ENCODE results near the gene PIGS.

The PIGS gene

DNA sequence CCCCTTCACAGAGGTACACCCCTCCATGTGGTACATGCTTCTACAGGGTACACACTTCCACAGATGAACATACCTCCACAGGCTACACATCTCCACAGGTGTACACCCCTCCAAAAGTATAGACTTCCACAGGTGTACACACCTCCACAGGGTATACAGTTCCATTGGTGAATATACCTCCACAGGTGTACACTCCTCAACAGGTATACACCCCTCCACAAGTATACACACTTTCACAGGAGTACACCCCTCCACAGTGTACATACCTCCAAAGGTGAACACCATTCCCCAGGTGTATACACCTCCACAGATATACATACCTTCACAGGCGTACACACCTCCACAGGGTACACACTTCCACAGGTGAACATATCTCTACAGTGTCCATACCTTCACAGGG lies 55.8 kb downstream of the PIGS start:
- no peak overlapping the region for H3K4me3 ChIP-seq
- DNase-seq (ENCODE audit: low spot score) = no peak

DNA sequence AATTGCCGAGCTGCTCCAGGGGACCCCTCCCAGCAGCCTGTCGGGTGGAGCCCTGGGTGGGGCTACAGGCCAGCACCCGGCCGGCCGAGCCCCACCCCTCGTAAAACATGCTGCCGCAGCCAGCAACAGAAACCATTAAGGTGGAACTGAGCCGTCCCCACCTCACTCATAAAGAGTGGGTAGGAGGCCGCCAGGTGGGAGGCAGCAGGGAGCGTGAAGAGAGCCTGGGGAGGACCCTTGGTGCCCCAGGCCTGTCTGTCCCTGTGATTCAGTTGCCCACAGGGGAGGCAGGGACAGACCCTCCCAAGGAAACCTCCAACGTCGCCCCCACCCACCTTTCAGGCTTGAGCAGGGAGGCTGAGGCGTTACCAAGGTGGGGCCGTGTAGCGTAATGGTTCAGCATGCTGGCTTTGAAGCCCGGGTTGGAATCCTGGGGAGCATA lies 56.7 kb downstream of the PIGS start:
- Histone ChIP-seq H3K4me3 (no peak overlapping the region), H3K27ac (no peak overlapping the region)
- DNase-seq (ENCODE audit: low spot score) = no peak
- no peak for TF ChIP-seq CTCF (IDR thresholded peaks at IDR 0.05)

More for the DNA sequence above, 55.8 kb downstream of the PIGS start:
- no peak overlapping the region for H3K27ac ChIP-seq
- TF ChIP-seq CTCF (IDR thresholded peaks at IDR 0.05) = no peak

DNA sequence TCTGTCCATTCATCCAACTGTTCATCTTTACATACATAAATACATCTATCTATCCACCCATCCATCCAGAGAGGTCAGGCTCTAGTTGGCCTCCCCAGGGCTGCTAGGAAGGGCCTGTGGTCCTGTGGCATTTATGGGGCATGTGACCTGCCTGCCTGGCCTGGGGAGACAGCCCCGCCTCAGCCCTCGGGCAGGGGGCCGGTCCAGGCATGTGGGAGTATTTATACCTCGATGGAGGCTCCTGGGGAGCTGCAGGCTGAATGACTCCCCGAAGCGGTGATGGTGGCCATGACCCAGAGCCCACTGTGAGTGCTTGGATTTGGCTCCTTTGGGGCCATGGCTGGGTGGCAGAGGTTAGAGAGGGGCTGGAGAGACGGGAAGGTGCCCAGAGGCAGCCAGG lies 57.8 kb downstream of the PIGS start:
- Histone ChIP-seq H3K27ac (no peak overlapping the region), H3K4me3 (no peak overlapping the region)
- TF ChIP-seq CTCF (IDR thresholded peaks at IDR 0.05) = no peak
- no peak for DNase-seq (ENCODE audit: low spot score)

DNA sequence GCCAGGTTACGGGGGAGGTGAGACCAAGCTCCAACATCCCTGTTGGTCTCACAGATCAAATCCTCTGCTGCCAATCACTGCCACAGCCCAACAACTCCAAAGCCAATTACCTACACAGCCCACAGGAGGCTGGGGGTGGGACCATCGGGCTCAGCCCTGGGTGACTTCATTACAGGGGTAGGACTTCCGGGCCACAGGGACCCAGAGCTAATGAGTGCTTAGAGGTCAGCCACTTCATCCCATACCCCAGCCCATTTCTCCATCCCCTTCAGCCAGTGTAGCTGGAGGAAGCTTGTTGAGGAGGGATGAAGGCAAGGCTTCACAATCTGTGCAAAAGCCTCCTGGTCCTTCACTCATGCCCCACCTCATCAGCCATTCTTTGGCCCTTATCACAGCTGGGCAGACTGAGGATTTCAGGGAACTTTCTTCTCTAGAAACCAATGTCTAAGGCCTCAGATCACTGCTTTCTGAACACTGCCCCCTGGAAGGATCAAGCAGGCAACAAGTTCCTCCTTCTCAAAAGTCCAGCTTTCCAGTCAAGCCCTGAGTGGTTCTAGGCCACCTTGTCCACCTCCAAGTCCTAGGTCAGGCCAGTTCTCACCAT lies 59.4 kb downstream of the PIGS start:
- Histone ChIP-seq H3K4me3 (no peak overlapping the region), H3K27ac (no peak overlapping the region)
- no peak for TF ChIP-seq CTCF (IDR thresholded peaks at IDR 0.05)
- DNase-seq (ENCODE audit: low spot score) = no peak

DNA sequence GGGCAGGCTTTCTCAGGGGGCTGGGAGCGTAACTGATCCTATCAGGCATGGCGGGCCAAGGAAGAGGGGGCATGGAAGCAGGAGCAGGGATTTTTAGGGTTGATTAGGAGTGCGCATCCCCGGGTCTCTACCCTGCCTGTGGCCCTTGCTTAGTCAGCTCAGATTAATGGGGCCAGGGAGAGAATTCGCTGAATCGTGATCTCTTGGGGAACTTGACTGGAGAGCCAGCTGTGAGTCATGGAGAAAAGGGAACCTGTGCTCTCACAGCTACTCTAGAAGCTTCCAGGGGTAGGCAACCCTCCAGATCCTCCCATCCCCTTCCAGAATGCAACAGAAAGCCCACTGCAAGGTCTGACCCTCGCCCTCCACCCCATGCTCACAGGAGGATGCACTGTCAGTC lies 61.5 kb downstream of the PIGS start:
- Histone ChIP-seq H3K27ac (no peak overlapping the region), H3K4me3 (no peak overlapping the region)
- TF ChIP-seq CTCF (IDR thresholded peaks at IDR 0.05) = no peak
- no peak for DNase-seq (ENCODE audit: low spot score)

DNA sequence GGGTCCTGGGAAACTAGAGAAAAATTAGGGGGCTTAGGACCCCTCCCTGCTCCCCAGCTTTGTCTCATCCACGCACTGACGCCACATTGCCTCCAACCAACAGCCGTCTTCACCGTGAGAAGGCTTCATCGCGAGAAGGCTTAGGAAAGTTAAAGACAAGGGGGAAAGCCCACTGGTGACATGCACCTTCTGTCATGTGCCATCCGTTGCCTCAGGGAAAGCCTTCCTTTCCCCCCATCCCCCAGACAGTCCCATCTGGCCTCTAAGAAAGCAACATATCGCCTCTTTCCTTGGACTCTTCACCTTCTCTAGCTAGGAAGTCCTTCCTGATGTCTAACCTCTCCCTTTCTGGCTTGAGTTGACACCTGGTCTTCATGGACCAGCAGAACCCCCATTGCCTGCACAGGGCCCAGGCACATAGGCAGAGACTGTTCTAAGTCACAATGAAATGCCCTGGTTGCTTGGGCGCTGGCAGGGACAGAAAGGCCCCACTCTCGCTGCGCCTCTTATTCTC lies 63.1 kb downstream of the PIGS start:
- H3K4me3 ChIP-seq = no peak overlapping the region
- DNase-seq (ENCODE audit: low spot score) = no peak
- no peak for TF ChIP-seq CTCF (IDR thresholded peaks at IDR 0.05)
- H3K27ac ChIP-seq = no peak overlapping the region

GRCh38 chr17:28507567-28508203 lies 63.6 kb downstream of the PIGS start:
- Histone ChIP-seq H3K27ac (no peak overlapping the region), H3K4me3 (no peak overlapping the region)
- TF ChIP-seq CTCF (IDR thresholded peaks at IDR 0.05) = no peak
- DNase-seq (ENCODE audit: low spot score) = no peak
